Left lung (tissue), 14 donors: ENCODE results near the gene SPTBN4. TPM values are rescaled to one million over a fixed set of nuclear protein-coding genes. Genes with fewer than 3 reads are reported as not detected.

Experiments used
- ATAC-seq: fragments of 200-7000 bp; cut with Tn5 transposase; one replicate; pipeline ENCODE4 v1.9.1; 2020; ENCODE audit warnings: moderate library complexity
- DNase-seq, 4 donors: peaks; one replicate each; pipeline ENCODE4 v3.0.0-alpha.2; 2013 to 2020
- H3K27ac ChIP-seq, 2 donors: fragments of 200-600 bp; sonication (generic) in 1 of 2; one replicate each; pipeline versions ENCODE4 v1.5.0 to v1.8.0; 2020 to 2021
- H3K27me3 ChIP-seq, 2 donors: fragments of 200-600 bp; sonication (generic) in 1 of 2; one replicate each; pipeline versions ENCODE4 v1.5.0 to v1.8.0; 2020 to 2021
- H3K36me3 ChIP-seq, 2 donors: fragments of 200-600 bp; sonication (generic) in 1 of 2; one replicate each; pipeline versions ENCODE4 v1.5.0 to v1.8.0; 2020 to 2021
- H3K4me1 ChIP-seq, 2 donors: fragments of 200-600 bp; one replicate each; pipeline ENCODE4 v1.8.0; 2021
- H3K4me3 ChIP-seq, 2 donors: fragments of 200-600 bp; sonication (generic) in 1 of 2; one replicate each; pipeline versions ENCODE4 v1.5.0 to v1.8.0; 2020 to 2021; ENCODE audit warnings: mild to moderate bottlenecking in 1 of 2
- H3K9me3 ChIP-seq, 2 donors: fragments of 200-600 bp; sonication (generic) in 1 of 2; one replicate each; pipeline versions ENCODE4 v1.5.0 to v1.8.0; 2020 to 2021
- intact Hi-C, 2 donors: fragments of 100-400 bp; cut with DNase I; formaldehyde crosslinking; loops; one replicate each; pipeline versions ENCODE4 v1.11.2 to v1.14.2; 2022
- long read RNA-seq, 12 donors: library from polyadenylated mRNA in 2 of 12; unstranded in 2 of 12; transcript quantifications; one replicate each; pipeline ENCODE4 v2.0.0 and lab custom pipeline, GENCODE V29; 2019 to 2026
- polyA plus RNA-seq, 6 donors: library from polyadenylated mRNA; unstranded; fragments of 120-200 nt; gene quantifications; one replicate each; pipeline ENCODE4 v1.2.1, GENCODE V29; 2013; ENCODE audit not compliant: insufficient read length in 6 of 6
- total RNA-seq, 2 donors: library from RNA; stranded (reverse); fragmentation: NEBNext Ultra II Directional; extraction: Animal tissue kit (Norgen Biotek cat#: 25700); gene quantifications; one replicate each; pipeline ENCODE4 v1.2.1, GENCODE V29; 2021
- TF ChIP-seq, protein P1 (sequence below), 2 donors: fragments of 200-600 bp; sonication (generic) in 1 of 2; IDR thresholded peaks; one replicate each; pipeline versions ENCODE4 v1.5.0 to v1.8.0; 2021; ENCODE audit warnings: antibody characterized with exemption in 2 of 2
- donor health status: DM: no; HTN: yes; CAD: no.
- donor health status: DM: no; HTN: no; CAD: no.

SPTBN4 gene
- total RNA-seq (1 to 10 TPM in 1 of 2 donors, under 1 TPM in 1; 0.42 to 1.3 TPM), polyA plus RNA-seq (1 to 10 TPM in 5 of 6 donors, under 1 TPM in 1; 0.95 to 2.5 (median 1.3) TPM)
- long read RNA-seq, donor 1: 0 reads
- long read RNA-seq, donor 2: 0 reads
- long read RNA-seq, donor 3: 0 reads
- long read RNA-seq, donor 4: 0 reads
- long read RNA-seq, donor 5: 0 reads
- long read RNA-seq, donor 6: 0 reads
- long read RNA-seq, donor 7: 0 reads
- long read RNA-seq, donor 8: 0 reads
- long read RNA-seq, donor 9: 0 reads
- long read RNA-seq, donor 10: 0 reads
- long read RNA-seq, donor 11: 0 reads
- long read RNA-seq, donor 12, full-length matches to known transcripts: 1 of 1 reads
- long read RNA-seq, donor 12, partial matches to known transcripts: 0 of 1 reads
- long read RNA-seq, donor 12, other reads (novel, unspliced or antisense): 0 of 1 reads

DNA sequence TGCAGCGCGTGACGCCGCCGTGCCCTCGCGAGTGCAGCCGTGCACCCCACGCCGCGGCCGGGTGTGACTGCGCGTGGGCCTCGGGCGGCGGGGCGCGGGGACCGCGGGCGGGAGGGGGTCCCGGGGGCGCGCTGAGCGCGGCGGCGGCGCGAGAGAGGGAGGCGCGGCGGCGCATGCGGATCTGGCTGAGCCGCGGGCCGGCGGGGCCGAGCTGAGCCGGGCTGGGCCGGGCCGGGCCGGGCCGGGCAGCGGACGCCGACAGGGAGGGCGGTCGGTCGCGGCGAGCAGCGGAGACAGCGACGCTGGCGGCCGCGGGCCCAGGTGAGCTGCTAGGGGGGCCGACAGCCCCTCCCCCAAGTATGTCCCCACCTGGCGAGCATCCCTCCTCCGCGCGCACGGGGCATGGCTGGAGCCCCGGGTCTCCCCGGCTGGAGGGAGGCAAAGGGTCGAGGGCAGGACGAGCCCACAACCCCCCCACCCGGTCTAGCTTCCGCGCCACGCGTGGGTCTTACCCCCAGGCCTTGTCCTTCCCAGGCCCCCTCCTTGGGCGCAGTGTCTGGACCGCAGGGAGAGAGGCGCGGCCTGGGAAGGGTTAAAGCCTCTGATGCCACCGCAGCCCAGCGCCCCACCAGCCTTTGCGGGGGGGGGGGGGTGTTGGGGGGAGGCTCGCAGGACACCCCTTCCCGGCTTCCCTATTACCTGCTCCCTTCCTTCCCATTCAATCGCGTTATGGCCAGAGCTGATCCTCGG, at the start of gene SPTBN4:
Gene SPTBN4 (plus strand): TSS at position 17 of the 750 bp plus-strand sequence. CDS start 5,621 bp downstream, outside the sequence.
- peak within 1 kb of the TSS in 1 of 2 donors; percentile 86 for H3K27ac ChIP-seq
- TF ChIP-seq, protein P1, sequence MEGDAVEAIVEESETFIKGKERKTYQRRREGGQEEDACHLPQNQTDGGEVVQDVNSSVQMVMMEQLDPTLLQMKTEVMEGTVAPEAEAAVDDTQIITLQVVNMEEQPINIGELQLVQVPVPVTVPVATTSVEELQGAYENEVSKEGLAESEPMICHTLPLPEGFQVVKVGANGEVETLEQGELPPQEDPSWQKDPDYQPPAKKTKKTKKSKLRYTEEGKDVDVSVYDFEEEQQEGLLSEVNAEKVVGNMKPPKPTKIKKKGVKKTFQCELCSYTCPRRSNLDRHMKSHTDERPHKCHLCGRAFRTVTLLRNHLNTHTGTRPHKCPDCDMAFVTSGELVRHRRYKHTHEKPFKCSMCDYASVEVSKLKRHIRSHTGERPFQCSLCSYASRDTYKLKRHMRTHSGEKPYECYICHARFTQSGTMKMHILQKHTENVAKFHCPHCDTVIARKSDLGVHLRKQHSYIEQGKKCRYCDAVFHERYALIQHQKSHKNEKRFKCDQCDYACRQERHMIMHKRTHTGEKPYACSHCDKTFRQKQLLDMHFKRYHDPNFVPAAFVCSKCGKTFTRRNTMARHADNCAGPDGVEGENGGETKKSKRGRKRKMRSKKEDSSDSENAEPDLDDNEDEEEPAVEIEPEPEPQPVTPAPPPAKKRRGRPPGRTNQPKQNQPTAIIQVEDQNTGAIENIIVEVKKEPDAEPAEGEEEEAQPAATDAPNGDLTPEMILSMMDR (IDR thresholded peaks at IDR 0.05): no peak
- peaks cover 0 to 37% of the 10 kb centered on the region in 2 donors for H3K27me3 ChIP-seq
- ATAC-seq (no peak), DNase-seq (peak in 1 of 4 donors; percentile 81)
- no peaks in the 10 kb centered on the region for H3K36me3 ChIP-seq
- peak within 1 kb of the TSS; percentile 26 to 57 for H3K4me3 ChIP-seq
- H3K9me3 ChIP-seq: no peaks in the 10 kb centered on the region
- H3K4me1 ChIP-seq: peaks cover 12 to 43% of the 10 kb centered on the region in 2 donors
- intact Hi-C loops: no loop called here

- H3K27ac ChIP-seq: peak overlapping the region; percentile 73 to 74
- no peaks in the 10 kb centered on the region for H3K9me3 ChIP-seq
- TF ChIP-seq, protein P1 (IDR thresholded peaks at IDR 0.05): no peak
- DNase-seq: no peak
- peaks cover 9 to 80% of the 10 kb centered on the region in 2 donors for H3K4me1 ChIP-seq
- H3K27me3 ChIP-seq: no peaks in the 10 kb centered on the region
- H3K4me3 ChIP-seq: no peak overlapping the region
- no peak for ATAC-seq
- intact Hi-C loops: no loop called here
- H3K36me3 ChIP-seq: peaks cover 0 to 12% of the 10 kb centered on the region in 2 donors
Observed at GRCh38 chr19:40417643-40417981, 49.2 kb upstream of the SPTBN4 start.

- Histone ChIP-seq H3K4me3 (no peak overlapping the region), H3K36me3 (peaks cover 0 to 17% of the 10 kb centered on the region in 2 donors), H3K27me3 (no peaks in the 10 kb centered on the region), H3K4me1 (peaks cover 13 to 85% of the 10 kb centered on the region in 2 donors), H3K9me3 (no peaks in the 10 kb centered on the region), H3K27ac (peak overlapping the region; percentile 73 to 74)
- intact Hi-C loops: no loop called here
- ATAC-seq: no peak
- no peak for DNase-seq
- TF ChIP-seq, protein P1 (IDR thresholded peaks at IDR 0.05): no peak
Observed at GRCh38 chr19:40418040-40418439, 48.8 kb upstream of the SPTBN4 start.

DNA sequence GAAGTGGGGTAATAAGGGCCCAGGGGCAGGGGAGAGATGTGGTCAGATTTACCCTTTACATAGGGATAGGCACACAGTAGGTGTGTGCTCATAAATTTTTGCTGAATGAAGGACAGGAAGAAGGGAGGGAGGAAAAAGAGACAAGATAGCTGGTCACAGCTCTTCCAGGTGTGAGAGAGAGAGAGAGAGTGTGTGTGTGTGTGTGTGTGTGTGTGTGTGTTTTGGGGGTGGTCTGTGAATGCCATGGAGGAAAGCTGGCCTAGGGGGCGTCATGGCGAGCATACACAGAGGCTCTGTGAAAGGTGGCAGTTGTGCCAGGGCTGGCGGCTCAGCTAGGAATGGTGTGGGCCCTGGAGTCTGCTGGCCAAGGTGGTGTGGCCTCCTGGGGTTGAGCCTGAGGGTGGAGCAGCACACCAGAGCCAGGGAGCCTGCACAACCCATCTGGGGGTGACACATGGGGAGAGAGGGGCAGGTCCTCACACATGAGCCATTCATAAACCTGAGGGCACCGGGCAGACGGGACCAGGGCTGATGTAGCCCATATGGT, 47.7 kb upstream of the SPTBN4 start:
- intact Hi-C loops: no loop called here
- H3K4me1 ChIP-seq: peaks cover 24 to 91% of the 10 kb centered on the region in 2 donors
- no peaks in the 10 kb centered on the region for H3K9me3 ChIP-seq
- no peak overlapping the region for H3K4me3 ChIP-seq
- no peak for DNase-seq
- H3K27me3 ChIP-seq: no peaks in the 10 kb centered on the region
- TF ChIP-seq, protein P1 (IDR thresholded peaks at IDR 0.05): no peak
- peak overlapping the region in 1 of 2 donors; percentile 98 for H3K27ac ChIP-seq
- peaks cover 0 to 21% of the 10 kb centered on the region in 2 donors for H3K36me3 ChIP-seq
- ATAC-seq: no peak

GRCh38 chr19:40419780-40420179, 47.0 kb upstream of the SPTBN4 start:
- Histone ChIP-seq H3K4me3 (no peak overlapping the region), H3K9me3 (no peaks in the 10 kb centered on the region), H3K36me3 (peaks cover 0 to 21% of the 10 kb centered on the region in 2 donors), H3K27me3 (no peaks in the 10 kb centered on the region), H3K4me1 (peaks cover 26 to 92% of the 10 kb centered on the region in 2 donors), H3K27ac (peak overlapping the region in 1 of 2 donors; percentile 98)
- ATAC-seq (no peak), DNase-seq (no peak)
- TF ChIP-seq, protein P1 (IDR thresholded peaks at IDR 0.05): no peak
- intact Hi-C loops: no loop called here
